NCI-H2029 treated with DMSO at 0.1 percent for 48 hours (cell line): ENCODE measurements around the gene CCDC182.

Experiments
- DNase-seq: peaks from one replicate; lab custom pipeline; 2025; lab: John Stamatoyannopoulos, UW

The CCDC182 gene

GRCh38 chr17:57757735-57758134 lies 12.6 kb upstream of the CCDC182 start:
- no peak for DNase-seq

GRCh38 chr17:57756951-57757350 lies 11.9 kb upstream of the CCDC182 start:
- DNase-seq = no peak

- DNase-seq = no peak
These were observed 10.5 kb upstream of the CCDC182 start for GRCh38 chr17:57755480-57756070.

GRCh38 chr17:57752031-57752905 lies 7.2 kb upstream of the CCDC182 start:
- no peak for DNase-seq

GRCh38 chr17:57751348-57751971 lies 6.4 kb upstream of the CCDC182 start:
- no peak for DNase-seq

- DNase-seq = no peak
These were observed 5.8 kb upstream of the CCDC182 start for GRCh38 chr17:57750895-57751294.

- no peak for DNase-seq
These were observed 5.2 kb upstream of the CCDC182 start for GRCh38 chr17:57750109-57750871.

GRCh38 chr17:57749701-57750100 lies 4.6 kb upstream of the CCDC182 start:
- DNase-seq = no peak

GRCh38 chr17:57747221-57748017 lies 2.3 kb upstream of the CCDC182 start:
- peak; percentile 55 for DNase-seq

GRCh38 chr17:57746221-57746620 lies 1.1 kb upstream of the CCDC182 start:
- no peak for DNase-seq

GRCh38 chr17:57744195-57745170 lies 616 bp downstream of the CCDC182 start:
- no peak for DNase-seq

GRCh38 chr17:57740235-57740528 lies 4.9 kb downstream of the CCDC182 start:
- DNase-seq = no peak

- peak; percentile 13 for DNase-seq
These were observed 5.5 kb downstream of the CCDC182 start for GRCh38 chr17:57739402-57740234.

GRCh38 chr17:57737450-57737849 lies 7.6 kb downstream of the CCDC182 start:
- no peak for DNase-seq

GRCh38 chr17:57735707-57736106 lies 9.4 kb downstream of the CCDC182 start:
- no peak for DNase-seq

GRCh38 chr17:57735230-57735629 lies 9.9 kb downstream of the CCDC182 start:
- DNase-seq = no peak

- no peak for DNase-seq
These were observed 12.0 kb downstream of the CCDC182 start for GRCh38 chr17:57733085-57733484.

GRCh38 chr17:57732062-57732461 lies 13.0 kb downstream of the CCDC182 start:
- DNase-seq = peak; percentile 41

GRCh38 chr17:57730026-57730701 lies 14.9 kb downstream of the CCDC182 start:
- no peak for DNase-seq
